Measurements from ENCODE around the gene CPEB3.
"Not testable (repeated sequence)": the region's sequence is repeated elsewhere in the genome, so short reads cannot be mapped to it uniquely, and the experiment has no call there.

Gene CPEB3

DNA sequence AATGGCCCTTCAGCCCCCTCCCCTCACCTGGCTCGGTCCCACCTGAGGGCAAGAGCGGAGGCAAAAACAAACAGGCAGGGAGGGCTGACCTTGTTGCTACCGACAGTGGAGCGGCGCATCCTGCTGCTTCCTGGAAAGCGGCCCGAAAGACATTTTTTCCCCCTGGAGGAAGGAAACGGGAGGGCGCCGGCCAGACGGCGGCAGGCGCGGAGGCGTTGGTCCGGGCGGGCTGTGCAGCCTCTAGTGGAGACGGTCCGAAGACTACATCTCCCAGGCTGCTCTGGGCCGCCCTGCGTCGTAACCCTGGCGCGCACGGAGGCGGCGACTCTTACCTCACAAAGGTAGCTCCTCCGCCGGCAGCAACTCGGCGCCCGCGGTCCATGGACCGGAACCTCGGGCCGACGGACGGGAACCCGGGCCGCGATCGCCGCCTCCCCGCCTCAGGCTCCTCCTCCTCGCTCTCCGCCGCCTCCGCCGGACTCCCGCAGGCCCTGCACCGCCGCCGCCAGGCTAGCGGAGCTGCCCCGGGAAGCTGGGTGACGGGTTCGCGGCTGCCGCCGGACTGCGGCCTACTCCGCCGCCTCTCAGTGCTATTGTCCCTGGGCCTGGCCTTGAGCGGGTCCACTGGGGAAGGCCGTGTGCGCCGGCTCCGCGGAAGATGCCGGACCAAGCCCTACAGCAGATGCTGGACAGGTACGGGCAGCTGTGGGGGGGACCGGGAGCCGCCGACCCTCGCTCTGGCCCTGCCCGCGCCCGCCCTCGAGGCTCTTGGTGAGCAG lies at the start of gene CPEB3, which contains the start of gene MARCHF5:
Gene CPEB3 (minus strand): TSS at position 242 of the 779 bp plus-strand sequence. CDS start 50,728 bp downstream, outside the sequence.
Gene MARCHF5 (plus strand): TSS at position 331 of the 779 bp plus-strand sequence. CDS start 328 bp downstream, at position 659.
- peak; percentile 95 for DNase-seq

DNA sequence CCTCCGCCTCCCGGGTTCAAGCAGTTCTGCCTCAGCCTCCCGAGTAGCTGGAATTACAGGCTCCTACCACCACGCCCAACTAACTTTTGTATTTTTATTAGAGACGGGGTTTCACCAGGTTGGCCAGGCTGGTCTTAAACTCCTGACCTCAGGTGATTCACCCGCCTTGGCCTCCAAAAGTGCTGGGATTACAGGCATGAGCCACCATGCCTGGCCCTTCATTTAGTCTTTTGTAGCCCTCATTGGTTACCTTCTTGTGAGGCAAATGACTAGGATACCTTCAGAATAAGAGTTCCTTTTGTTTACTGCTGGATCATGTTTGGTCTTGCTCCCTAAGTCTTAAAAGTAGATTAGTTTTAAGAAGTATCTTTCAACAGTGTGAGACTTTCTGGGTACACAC lies 39.0 kb upstream of the CPEB3 start:
- DNase-seq: not testable (repeated sequence)

DNA sequence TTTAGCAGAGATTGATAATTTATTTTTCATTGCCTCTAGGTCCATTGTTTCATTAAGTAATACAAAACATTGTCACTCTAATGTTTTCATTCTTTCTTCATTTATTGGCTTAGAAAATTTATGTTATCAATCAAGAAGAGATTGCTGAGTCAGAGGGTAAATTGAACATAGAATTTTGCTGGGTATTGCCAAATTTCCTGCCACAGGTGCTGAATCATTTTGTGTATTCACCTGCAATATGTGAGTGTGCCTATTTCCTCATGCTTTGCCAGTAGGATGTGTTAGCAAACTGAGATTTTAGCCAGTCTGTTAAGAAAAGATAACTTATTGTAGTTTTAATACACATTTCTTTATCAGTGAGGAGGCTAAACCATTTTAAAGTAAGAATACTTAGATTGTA lies 38.1 kb upstream of the CPEB3 start:
- no peak for DNase-seq

DNA sequence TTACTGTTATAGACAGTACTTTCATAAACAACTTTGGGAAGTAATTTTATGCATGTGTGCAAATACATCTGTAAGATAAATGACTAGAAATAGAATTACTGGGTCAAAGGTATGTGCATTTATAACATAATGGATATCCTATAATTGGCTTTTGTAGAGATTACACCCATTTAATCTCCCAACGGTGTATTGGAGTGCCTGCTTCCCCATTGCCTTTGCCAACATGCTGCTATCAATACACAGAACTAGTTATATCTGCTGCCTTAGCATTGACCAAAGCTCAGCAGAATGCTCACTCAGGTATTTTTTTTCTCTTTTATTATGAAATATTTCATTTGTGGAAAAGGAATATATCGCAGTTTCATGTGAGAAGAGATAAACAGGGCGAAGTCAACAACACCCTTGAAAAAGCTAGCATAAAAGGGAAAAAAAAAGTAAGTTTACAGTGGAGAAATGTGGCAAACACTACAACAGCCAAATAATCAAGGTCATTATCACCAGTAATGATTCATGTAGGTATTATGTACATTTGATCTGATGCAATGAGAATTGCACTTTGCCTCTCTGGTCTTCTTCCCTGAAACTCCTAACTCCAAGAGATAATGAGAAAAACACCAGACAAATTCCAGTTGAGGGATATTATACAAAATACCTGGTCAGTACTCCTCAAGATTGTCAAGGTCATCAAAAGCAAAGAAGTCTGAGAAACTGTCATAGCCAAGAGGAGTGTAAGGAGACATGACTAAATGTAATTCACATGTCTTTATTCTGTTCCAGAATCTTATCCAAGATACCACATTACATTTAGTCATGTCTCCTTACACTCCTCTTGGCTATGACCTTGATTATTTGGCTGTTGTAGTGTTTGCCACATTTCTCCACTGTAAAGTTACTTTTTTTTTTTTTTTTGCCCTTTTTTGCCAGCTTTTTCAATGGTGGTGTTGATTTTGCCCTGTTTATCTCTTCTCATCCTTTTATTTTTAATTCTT lies 36.9 kb upstream of the CPEB3 start:
- no peak for DNase-seq

DNA sequence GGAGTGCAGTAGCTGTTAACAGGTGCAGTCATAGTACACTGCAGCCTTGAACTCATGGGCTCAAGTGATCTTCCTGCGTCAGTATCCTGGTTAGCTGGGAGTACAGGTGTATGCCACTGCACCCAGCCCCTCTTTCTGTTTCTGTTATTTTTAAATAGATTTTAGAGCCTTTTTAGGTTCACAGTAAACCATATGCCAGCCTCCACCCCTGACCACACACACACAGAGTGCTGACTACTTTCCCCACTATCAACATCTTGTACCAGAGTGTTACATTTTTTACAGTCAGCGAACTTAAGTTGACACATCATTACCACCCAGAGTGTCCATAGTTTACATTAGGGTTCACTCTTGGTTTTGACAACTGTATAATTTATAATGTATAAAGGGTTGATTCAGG lies 32.2 kb upstream of the CPEB3 start:
- DNase-seq: no peak

DNA sequence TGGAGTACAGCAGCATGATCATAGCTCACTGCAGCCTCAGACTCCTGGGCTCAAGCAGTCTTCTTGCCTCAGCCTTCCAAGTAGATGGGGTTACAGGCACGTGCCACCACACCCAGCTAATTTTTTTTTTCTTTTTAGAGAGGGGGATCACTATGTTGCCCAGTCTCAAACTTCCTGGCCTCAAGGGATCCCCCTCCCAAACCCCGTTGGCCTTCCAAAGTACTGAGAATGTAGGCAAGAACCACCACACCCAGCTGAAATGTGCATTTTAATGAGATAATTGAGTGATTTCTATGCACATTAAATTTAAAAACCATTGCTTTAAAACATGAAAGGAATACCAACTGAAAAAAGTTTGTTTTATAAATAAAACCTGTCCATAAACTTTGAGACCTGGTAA lies 25.7 kb upstream of the CPEB3 start:
- DNase-seq: no peak

DNA sequence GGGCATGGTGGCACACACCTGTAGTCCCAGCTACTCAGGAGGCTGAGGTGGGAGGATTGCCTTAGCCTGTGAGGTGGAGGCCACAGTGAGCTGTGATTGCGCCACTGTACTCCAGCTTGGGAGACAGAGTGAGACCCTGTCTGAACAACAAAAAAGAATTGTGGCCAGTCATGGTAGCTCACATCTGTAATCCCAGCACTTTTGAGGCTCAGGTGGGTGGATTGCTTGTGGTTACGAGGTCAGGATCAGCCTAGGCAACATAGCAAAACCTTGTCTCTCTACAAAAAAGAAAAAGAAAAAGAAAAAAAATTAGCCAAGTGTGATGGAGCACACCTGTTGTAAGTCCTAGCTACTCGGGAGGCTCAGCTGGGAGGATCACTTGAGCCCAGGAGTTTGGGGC lies 22.9 kb upstream of the CPEB3 start:
- no peak for DNase-seq

DNA sequence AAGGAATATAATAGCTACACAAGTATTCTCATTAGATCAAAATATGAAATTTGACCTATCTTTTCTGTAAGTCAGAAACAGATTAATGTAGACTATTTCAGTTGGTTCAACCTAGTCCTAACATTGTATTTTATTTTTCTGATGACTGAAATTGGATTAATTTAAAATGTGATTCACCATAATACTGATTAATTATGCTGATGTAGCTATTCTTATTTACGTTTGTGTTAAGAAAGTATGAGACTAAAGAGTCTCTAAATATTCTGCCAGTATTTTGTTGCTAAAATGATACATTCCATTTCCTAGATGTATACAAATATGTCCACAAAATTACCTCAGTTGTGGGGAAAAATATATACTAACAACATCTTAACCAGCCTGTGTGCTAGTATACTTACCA lies 18.4 kb upstream of the CPEB3 start:
- no peak for DNase-seq

DNA sequence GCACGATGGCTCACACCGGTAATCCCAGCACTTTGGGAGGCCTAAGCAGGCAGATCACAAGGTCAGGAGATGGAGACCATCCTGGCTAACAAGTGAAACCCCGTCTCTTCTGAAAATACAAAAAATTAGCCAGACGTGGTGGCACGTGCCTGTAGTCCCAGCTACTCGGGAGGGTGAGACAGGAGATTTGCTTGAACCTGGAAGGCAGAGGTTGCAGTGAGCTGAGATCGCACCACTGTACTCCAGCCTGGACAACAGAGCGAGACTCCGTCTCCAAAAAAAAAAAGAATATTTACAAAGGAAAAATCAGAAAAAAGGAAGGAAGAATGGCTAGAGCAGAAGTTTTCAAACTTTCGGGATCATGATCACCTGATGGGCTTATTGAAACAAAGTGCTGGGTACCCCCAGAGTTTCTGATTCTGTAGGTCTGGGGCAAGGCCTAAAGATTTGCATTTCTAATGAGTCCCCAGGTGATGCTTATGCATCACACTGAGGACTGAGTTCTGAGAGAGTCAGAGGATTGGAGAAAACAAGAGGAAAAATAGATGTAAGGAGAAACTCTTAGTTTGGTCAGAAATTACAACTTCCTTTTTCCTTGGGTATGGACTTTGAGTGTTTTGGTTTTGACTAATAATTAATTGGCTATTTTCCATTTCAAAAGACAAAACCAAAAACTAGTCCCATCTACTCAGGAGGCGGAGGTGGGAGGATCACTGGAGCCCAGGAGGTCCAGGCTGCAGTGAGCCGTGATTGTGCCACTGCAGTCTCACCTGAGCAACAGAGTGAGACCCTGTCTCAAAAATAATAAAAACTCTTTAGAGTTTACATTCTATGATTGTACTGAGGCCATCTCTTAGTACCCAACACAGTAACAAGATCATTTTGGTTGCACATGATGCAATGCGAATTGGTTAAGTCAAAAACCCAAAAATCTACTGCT lies 14.5 kb upstream of the CPEB3 start:
- no peak for DNase-seq

DNA sequence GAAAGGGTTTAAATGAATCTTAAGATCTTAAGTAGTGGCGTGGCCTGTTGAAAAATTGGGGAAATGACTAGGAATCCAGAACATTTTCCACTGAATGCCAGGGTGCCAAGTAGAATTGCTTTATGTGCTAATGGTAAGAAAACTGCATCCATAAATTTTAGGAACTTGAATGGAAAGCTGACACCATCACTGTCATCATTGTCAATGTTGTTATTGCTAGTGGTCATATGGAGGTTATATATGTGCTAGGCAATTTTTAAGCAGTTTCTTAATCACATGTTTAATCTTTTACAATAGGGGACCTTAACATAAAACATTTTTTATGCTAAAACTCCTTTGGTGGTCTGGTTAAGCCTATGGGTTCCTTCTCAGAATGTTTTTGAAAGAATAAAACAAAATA lies 13.2 kb upstream of the CPEB3 start:
- DNase-seq: no peak

DNA sequence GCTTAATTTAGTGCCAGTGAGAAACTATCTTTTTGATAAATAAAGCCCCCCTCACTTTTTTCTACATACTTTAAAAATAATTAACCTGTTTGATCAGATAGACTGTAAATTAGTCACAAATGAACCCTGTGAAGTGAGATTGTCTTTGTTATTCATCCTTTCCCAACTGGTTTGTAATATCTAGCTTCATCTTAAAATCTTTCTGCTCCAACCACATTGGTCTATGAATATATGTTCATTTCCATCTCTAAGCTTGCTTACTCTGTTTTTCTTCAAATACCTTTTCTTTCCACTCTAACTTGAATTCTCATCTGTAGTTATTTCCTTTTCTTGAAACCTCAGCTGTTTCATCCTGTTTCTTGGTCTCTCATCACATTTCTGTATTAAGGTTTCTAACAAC lies 12.2 kb upstream of the CPEB3 start:
- no peak for DNase-seq

DNA sequence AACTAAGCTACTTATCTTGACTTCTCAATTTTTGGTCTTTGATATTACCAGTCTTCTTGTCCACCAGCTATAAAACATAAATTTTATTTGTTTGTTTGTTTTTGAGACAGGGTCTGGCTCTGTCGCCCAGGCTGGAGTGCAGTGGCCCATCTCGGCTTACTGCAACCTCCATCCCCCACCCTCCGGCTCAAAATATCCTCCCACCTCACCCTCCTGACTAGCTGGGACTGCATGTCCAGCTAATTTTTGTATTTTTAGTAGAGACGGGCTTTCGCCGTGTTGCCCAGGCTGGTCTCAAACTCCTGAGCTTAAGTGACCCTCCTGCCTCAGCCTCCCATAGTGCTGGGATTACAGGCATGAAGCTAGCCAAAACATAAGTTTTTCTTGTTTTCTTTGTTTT lies 7.6 kb upstream of the CPEB3 start:
- no peak for DNase-seq

DNA sequence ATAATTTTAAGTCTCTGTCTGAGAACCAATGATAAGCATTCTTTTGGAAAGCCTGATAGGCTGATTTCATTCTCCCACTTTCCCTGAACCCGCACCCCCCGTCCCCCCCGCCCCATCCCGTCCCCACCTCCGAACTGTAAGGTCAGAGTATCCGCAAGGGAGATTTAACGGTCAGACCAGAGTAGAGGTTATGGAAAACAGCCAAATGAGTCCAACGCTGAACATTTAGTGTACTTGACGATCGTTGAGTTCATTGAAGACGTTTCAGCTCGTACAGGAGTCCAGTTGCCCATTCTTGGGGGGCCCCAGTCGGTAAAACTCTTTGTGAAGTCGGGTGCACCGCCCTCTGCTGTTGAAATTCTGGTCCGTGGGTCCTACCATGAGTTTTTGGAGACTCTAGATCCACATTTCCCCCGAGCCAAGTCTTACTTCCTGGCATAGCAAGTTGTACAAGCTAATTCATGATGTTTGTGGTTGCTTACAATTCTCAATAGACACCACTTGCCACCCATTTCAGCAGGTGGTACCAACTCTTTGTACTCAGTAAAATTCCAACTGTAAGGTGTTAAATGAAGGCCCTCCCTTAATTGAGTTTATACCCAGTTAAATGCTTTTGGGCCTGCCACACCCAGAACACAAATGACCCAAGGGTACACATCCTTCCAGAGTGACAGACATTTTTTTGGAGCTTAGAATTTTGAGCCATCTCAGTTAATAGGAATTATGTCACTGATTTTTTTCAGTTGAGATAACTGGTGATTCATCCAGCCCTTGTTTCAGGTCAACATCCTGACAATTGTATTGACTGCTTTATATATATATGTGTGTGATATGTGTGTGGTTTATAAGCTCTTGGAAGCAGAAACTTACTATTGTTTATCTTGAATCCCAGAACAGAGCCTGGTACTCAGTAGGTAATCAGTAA lies 1.3 kb upstream of the CPEB3 start:
- DNase-seq: peak; percentile 37

DNA sequence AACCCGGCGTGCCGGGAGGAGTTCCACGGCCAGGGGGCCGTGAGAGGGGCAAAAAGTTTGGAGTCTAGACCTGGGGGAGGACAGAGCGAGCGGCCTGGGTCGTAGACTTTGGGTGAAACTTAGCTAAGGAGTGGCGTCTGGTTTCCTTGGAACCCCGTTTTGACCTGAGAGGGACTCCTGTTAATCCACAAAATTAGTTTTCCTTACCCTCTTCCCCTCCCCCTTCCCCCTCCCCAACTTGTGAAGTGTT lies 663 bp upstream of the CPEB3 start:
- DNase-seq: no peak

DNA sequence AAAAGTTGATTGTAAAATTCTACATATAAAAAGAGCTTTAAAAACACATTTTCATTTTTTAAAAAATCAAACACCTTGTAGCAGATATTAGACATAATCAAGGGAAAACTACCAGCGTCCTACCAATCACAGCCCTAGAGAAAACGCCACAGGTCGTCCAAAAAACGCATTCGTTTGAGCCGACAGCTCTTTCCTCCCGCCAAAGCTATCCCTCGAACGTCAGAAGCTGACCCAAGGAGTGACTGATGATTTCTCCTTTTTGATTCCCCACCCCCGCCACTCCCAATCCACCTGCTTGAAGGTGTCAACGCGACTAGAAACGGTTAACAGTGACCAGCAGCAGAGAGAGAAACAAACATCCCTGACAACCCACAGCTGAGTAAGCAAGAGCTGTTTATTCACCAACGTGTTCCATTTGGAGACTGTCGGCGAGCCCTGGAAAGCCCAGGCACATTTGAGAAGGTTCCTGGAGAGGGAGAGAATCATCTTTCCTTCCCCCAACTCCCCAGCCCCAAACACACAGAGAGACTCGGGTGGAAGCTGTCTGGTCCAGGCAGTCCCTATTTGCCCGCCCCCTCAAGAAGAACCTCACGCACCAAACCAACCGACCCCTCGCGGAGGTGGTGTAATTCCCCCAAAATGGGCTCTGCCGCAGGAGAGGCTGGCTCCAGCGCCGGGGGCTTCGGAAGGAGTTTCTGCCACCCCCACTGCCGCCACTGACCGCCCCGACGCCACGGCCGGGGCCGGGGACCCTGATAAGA lies 622 bp downstream of the CPEB3 start:
- DNase-seq: peak; percentile 32

DNA sequence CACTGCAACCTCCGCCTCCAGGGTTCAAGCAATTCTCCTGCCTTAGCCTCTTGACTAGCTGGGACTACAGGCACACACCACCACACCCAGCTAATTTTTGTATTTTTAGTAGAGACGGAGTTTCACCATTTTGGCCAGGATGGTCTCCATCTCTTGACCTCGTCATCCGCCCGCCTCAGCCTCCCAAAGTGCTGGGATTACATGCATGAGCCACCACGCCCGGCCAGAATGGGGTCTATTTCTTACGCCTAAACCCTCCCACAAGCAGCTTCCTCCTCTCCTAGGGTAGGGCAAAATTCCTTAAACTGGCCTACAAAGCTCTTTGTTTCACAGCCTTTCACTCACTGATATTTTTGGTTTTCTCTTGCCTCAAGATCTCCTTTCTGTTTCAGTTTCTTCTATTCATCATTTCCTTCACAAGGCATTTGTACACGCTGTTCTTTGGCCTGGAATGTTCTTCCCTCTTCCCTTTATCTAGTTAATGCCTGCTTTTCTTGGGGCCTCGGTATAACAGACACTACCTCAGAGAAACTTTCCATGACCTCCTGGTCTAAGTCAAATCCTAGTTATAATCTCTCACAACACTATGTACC lies 6.7 kb downstream of the CPEB3 start:
- peak; percentile 4 for DNase-seq

DNA sequence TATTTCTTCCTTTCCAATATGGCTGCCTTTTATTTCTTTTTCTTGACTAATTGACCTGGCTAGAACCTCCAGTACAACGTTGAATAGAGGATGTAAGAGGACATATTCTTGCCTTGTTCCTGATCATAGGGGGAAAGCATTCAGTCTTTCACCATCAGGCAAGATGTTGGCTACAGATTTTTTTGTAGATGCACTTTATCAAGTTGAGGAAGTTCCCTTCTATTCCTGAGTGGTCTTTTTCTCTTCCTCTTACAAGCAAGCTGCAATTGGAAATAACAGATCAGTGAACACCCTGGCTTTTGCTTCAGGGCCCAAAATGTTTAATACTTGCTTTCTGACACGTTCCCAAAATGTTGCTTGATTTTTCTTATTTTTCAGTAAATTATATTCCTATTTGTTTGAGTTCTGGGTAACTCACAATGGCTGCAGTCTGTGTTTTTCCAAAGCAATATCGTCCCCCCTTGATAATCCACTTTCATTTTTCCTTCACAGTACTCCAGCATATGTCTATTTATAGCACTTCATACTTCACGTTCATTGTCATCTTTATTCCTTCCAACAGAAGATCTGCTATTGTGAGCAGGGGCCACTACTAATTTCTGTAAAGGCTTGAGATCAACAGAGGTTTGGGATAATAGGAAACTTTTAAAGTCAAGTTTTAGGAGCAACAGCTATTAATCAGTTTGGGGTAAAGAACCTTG lies 11.7 kb downstream of the CPEB3 start:
- no peak for DNase-seq

DNA sequence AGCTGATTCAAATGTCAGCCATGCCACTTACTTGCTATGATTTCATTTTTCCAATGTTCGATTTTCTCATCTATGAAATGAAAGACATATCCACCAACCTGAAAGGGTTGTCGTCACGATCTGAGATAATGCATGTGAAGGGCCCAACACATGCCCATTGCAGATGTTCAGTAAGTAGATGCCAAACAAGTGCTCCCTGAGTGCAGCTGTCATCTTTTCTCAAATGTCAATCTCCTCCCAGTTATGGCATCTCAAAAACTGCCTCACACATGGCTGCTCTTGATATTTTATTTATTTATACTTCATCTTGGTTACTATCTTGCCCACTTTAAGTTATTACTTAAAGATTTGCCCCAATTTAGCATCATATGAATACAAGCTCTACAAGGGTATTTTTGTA lies 16.8 kb downstream of the CPEB3 start:
- no peak for DNase-seq

DNA sequence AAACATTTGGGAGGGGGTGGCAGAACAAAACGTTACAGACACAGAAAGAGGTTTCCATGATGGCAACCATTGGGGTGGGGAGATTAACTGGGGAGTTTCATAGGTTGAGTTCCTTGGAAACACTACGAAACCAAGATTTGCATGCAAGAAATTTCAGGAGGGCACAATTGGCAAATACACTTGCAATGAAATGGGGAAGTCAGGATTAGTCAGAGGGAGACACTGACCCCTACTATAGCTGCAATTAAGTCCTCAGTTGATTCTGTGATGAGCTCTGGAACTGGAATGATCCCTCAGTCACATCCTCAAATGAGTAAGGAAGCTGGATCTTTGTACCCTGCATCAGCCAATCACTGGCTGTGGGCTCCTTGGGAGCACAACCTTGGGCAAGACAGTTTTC lies 22.1 kb downstream of the CPEB3 start:
- no peak for DNase-seq

DNA sequence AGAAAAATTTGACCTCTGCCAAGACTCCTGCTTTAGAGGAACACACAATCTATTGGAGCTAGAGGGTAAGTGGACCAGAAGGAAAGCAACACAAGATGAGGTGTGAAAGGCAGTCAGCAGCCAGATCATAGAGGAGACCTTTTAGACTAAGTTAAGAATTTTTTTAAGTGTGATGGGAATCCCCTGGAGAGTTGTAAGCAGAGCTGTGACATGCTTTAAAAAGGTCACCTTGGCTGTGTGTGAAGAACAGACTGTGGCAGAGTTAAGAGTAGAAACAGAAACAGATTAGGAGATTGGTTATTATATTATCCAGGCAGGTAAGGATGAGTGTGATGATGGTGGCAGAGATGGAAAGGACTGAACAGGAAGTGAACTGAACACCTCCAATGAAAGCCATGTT lies 23.5 kb downstream of the CPEB3 start:
- no peak for DNase-seq
